HG03039 (cell line): Measurements from ENCODE around the gene MPPED1.

ENCODE experiments used
- ATAC-seq: cut with Tn5 transposase; IDR thresholded peaks from one replicate; pipeline ENCODE4 v1.9.1; 2021; ENCODE audit warnings: mild to moderate bottlenecking, moderate library complexity; ENCODE audit not compliant: unreplicated experiment

The MPPED1 gene, protein sequence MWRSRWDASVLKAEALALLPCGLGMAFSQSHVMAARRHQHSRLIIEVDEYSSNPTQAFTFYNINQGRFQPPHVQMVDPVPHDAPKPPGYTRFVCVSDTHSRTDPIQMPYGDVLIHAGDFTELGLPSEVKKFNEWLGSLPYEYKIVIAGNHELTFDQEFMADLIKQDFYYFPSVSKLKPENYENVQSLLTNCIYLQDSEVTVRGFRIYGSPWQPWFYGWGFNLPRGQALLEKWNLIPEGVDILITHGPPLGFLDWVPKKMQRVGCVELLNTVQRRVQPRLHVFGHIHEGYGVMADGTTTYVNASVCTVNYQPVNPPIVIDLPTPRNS

DNA sequence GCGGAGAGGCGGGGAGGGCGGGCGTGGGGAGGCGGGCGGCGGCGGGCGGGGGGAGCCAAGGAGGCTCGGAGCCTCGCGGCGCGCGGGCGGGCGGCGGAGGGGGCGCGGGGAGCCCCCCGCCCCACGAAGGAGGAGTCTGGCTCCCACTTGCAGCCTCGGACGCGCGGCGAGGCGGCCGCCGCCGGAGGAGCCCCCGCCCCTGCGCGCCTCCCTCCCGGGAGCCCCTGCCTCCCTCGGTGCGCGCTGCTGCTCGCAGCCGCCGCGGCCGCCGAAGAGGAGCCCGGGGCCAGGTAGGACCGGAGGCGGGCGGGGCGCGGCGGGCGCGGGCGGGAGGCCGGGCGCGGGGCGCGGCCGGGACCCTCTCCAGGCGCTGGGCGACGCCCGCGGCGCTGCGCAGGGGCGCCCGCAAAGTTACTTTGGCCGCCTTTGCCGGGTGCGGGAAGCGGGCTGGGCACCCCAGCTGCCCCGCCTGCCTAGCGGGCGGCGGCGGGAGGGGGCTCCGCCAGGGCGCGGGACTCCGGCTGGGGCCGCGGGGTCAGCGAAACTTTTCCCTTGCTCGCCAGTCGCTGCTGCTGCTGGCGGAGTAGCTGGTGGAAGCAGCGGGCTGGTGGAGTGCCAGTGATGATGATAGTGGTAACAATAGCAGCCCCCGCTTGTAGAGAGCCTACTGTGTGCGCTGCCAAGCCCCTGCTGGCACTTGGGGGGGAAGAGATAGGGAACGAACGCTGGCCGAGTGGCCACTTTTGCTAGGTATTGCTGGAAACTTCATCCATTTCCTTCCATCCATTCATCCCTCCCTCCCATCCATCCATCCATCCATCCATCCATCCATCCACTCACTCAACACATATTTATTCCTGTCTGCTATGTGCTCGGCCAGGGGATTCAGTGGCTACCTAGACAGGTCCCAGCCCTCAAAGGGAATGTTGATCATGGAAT is at the start of gene MPPED1:
Gene MPPED1, plus strand, starts transcription at position 146 of the 939 bp plus-strand sequence. CDS start 12,972 bp downstream, outside the sequence.
- no peak for ATAC-seq

DNA sequence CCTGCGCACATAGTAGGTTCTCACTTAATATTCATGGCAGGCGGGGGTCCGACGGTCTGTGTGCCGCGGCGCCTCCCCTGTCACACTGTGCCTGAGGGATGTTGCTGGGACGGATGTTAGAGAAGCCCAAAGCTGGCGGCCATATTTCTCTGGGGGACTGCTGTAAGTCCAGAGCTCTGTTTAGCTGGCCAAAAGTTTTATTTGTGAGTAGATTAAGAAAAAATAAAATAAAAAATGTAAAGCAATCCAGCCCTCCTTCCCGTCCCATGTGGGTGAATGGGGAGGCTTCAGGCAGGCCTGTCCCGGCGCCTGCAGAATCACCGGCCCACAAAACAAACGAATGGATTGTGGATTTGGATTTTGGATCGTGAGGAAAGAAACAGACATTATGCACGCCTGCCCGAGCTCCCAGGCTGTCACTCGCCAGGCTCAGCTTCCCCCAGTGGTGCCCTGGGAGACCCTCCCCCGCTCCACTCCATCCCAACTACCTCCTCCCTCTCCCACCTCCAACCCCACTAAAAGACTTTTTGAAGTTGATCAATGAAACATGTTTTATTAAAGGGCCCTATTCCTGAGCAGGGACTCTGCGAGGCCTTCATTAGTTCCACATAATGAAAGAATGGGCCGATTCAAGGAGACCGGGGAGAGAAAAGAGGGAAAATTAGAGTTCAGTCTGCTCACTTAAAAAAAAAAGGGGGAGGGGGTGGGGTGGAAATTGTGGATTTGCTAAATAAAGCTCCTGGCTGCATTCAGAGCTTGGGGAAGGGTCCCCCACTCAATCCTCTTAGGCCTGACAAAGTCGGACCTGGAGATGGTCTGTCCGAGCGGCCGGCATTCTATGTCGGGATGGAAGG is 48.3 kb upstream of the MPPED1 start:
- ATAC-seq = no peak

DNA sequence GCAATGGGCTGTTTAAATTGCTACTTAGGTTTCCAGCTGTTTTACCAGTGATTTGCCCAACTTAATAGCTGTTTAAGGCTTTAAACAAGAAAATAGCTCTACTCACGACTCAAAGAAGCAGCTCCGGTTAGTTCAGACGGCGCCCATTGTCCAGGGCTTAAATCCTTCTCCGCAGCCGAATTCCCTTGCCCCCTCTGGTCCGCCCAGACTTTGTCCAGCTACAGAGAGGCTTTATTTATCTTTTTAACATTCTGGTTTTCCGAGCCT is 47.7 kb upstream of the MPPED1 start:
- ATAC-seq = no peak

DNA sequence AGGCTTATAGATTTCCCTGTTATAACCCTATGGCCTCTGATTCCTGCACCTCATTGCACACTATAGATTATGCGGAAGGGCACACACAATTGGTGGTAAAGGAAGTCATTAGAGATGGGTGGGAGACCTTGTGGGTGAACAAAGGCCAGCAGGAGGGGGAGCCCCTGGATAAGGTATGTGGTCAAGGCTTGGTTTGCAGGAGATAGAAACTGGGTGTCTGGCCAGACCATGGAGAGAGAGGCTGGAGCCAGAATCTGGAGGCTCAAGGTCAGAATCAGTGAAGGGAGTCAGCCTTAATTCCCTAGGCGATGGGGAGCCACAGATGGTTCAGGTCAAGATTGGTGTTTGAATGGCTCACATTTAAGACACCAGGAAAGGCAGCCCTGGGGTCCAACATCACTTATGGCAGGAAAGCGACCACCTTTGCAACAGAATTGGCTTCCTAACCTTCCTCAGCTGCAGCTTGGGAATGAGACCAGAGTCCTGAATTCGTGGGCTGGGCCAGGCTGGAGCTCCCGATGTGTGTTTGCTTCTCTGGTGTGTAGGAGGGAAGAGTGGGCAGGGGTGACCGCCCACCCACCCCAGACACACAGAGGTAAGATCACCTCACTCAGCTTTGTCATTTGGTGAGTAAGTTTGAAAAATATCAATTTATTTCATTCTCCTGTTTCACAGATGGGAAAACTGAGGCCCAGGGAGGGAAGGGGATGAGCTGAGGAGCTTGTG is 45.9 kb upstream of the MPPED1 start:
- ATAC-seq = no peak

DNA sequence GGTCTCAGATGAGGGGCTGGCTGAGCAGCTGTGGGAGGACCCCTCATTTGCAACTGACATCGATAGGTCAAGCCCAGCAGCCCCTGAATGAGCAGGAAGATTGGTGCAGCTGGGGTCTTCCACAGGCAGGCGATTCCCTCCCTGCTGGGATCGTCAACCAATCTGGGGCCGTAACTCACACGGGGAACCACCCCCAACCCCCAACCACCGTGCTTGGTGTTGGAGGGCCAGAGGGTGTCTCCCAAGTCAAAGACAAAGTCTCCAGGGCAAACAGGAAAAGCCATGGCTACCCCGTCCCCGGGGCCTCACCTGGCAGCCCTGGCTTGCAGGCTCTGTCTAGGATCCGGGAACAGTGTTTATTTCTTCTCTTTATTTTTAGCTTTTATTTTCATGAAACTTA is 41.8 kb upstream of the MPPED1 start:
- ATAC-seq = no peak

DNA sequence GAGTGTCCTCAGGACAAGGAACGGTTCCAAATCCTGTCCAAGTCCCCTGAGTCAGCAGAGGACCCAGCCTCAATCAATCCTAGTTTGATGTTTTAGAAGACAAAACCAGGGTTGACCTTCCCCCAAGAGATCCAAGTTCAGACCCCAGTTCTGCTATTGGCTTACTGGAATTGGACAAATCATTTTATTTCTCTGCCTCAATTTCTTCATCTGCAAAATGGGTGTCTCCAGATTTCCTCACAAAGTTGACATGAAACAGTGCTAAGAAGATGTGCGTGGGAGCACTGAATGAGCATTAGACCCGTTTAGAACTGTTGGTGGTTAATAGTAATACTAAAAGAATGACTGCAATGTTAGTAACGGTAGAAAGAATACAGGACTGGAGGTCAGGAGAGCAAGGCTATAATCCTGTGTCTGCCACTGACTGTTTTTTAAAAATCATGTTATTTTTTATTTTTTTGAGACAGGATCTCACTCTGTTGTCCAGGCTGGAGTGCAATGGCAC is 35.8 kb upstream of the MPPED1 start:
- no peak for ATAC-seq

DNA sequence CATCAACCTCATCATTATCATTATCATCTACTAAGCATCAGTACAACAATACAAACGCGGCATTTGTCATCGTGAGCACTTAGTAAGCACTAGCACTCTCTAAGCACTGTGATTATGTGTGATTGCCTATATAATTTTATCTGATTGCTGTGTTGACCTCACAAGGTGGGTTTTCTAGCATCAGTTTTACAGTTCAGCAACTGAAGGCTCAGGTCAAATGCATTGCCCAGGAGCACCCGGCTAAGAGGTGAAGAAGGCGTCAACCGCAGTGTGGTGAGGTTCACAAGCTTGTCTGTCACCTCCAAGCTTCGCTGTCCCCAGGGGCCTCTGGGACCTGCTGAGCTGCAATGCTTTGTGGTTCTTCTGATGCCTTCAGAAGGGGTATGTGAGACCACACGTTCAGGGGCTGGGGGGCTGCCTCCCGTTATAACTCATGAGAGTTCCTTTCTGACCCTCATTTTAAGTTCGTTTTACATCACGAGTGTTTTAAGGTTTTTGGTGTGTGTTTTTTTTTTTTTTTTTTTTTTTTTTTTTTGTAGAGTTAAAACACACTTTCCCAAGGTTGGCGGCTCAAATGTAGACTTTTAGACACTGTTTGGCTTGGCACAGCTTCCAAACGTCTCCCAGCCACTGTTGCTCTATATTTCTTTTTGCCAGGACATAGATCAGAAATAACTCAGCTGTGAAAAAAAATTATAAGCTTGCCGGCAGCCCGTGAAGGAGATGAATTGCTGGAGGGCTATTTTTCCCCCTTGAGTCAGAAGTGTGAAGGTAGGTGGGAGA is 34.9 kb upstream of the MPPED1 start:
- no peak for ATAC-seq

DNA sequence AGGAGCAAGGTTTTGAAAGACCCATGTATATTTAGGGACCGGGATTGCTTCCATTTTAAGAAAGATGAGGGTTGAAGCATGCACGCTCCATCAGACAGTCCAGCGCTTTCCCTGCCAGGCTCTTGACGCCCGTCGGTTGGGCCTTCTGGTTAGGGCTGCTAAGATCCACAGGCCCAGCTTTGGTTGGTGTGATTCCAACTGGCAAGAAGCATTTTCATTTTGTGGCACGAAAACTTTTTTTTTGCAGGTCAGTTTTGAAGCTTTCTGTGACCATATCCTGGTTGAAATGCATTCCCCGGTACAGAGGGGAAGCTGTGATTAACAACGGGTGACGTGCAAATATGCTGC is 34.3 kb upstream of the MPPED1 start:
- no peak for ATAC-seq

DNA sequence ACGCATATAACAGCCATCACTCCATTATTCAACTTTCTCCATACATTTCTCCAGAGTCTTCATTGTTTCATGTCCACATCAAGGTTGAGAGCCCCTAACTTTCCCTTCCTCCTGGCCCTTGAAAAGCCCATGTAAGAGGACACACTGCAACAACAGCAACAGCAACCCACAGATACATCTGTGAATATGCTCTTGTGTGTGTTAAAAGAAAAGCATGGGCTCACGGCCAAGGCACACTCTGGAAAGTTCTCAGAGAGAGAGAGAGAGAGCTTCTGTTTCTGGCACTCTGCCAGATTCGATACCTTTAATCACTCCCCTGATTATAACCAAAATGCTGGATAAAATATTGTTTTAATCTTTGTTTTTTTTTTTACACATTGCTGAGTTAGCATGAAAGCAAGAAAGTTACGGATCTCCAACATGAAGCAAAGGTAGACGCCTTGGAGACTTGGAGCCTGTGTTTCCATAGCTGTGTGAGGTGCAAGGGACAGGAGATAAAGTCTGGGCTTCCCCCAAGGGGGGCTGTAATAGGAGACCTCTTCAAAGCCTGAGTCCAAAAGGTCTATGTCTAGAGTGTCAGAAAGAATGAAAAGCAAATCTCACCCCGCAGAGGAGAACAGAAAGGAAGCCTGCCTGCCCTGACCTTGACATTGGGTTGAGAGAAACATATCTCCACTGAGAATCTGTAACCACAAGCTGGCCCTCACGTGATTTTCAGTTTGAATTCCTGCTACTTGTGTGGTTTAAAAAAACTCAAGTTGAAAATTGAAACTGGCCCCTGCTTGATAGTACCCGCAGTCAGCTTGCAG is 33.7 kb upstream of the MPPED1 start:
- ATAC-seq = no peak

DNA sequence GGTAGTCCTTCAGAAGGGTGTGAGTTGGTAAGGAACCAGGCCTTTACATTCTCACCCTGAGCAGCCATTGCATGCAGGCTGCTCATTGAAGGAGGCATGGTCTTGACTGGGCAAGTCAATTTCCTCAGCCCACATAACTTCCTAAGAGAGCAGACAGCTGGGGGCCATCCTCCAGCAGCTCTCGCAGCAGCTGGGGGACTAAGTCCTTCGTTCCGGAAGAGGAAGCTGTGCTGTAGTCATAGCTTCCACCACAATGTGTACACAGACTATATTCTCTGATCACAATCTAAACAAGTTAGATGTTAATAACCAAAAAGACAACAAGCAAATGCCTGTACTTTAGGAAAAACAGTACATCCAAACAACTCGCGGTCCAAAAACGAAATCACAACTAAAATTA is 30.1 kb upstream of the MPPED1 start:
- no peak for ATAC-seq

DNA sequence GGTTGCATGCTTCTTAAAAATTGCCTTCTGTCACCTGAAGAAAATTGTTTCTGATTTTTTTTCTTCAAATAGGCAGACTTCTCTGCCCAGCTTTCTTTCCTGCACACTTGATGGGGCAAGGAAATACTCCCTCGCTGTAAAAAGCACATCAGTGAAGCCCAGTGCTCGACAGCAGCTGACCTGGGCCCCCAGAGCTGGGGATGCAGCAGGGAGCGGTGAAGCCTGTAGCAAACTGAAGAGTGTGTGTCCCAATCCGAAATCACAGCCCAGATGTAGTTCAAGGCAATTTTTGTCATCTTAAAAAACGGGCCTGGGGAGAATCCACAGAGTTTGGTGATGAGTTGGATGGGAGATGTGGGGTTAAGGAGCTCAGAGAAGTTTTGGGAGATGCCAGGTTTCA is 27.0 kb upstream of the MPPED1 start:
- no peak for ATAC-seq

DNA sequence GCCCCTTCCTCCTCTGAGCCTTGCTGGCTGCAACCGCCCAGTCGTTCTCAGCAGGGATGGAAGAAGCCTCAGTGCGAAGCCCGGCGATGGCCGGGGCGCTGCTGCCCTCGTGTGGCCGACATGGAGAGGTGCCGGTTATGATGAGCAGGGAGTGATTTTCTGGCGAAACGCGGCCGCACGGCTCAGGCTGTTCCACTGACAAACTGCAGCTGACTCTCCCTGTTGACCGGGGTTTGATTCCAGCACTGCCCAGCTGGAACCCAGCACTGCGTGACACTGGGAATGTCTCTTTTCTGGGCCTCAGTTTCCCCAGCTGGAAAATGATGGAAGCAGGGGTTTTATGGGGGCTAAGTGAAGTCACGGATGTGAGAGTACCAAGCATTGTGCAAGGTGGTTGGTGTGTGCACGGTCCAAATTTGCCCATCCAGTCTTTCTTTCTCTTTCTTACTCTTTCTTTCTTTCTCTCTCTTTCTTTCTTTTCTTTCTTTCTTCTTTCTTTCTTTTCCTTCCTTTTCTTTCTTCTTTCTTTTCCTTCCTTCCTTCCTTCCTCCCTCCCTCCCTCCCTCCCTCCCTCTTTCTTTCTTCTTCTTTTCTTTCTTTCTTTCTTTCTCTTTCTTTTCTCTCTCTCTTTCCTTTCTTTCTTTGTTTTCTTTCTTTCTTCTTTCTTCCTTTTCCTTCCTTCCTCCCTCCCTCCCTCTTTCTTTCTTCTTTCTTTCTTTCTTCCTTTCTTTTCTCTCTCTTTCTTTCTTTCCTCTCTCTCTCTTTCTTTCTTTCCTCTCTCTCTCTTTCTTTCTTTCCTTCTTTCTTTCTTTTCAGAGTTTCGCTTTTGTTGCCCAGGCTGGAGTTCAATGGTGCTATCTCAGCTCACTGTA is 25.8 kb upstream of the MPPED1 start:
- no peak for ATAC-seq

DNA sequence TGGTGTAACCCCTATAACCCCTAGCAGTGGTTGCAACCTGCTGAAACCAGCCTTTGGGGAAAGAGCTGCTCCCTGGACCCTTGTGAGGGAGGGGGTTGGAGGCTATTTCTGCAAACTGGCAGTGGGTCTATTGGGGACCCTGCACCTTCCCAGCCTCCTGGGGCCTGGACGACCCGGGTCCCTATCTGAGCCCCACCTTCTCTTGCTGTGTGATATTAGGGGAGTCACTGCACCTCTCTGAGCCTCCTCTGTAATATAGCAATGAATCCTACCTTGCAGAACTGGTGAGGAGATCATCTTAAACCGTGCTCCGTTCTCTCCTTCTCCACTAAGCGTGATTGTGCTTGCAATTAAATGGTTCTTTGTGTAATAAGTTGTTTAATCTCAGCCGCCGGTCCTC is 24.0 kb upstream of the MPPED1 start:
- ATAC-seq = no peak

DNA sequence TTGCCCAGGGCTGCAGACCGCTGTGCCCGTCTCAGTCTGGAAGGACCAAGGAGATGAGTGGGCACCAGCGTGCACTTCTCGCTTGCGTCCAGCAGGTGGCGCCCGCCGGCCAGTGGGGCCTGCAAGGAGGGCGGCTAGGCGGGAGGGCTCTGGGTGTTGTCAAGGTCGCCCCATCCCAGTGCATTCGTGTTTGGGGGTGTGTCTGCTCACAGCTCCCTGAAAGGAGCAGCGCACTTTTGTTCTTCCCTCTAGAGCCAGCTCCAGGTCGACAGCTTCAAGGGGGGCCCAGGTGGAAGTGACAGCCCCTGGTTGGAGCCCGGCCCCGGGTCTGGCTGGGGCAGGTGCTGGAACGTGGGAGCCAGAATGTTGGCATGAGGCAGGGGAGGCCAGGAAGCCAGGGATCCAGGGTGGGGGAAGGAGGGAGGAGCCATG is 23.4 kb upstream of the MPPED1 start:
- no peak for ATAC-seq

DNA sequence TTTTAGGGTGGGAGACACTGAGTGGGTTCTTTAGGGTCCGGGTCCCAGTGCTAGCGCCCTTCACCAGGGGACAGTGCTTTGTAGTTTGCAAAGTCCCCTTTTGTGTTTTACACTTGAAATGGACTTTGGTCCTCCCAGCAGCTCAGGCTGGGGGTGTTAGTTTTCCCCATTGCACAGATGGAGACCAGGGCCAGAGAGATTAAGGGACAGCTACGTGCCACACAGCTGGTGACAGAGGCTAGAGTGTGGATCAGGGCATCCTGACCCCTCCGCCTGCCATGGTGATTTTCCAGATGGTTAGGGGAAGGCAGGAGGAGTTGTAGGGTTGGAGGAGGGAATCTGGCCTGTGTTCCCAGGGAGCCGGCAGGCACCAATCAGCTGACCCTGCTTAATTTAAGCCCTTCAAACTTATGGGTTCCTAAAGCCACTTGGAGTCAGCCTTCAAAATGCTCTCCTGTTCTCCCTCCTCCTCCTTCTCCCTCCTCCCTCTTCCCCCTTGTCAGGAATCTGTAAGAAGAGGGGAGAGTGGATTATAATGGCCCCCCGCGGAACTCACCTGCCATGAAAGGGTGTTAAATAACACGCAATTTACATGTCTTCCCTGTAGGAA is 22.5 kb upstream of the MPPED1 start:
- no peak for ATAC-seq

DNA sequence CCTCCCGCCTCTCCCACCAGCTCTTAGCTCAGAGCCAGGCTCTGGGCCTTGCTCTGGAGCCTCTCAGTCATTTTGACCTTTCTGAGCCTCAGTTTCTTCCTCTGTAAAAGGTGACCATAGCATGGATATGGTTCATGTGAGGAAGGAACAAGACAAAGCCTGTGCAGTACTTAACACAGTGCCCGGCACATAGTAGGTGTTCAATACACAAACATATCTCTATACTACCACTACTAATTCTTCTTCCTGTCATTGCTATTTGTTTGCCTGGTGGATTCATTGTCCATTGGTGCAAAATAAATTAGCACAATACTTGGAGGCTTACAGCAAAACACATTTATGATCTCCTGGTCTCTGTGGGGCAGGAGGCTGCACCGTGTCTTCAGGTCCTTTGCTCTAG is 21.6 kb upstream of the MPPED1 start:
- ATAC-seq = no peak

DNA sequence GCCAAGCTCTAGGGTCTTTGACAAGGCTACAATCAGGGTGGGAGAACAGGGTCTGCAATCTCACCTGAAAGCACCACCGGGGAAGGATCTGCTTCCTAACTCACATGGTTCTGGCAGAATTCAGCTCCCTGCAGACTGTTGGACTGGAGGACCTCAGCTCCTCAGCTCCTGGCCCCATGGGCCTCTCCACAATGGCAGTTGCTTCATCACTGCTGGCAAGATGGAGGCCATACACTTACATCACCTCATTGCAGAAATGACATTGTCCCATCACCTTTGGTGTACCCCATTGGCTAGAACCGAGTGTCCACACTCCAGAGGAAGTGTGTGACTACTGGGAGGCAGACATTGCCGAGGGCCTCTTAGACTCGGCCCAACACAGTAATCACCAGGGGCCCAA is 20.9 kb upstream of the MPPED1 start:
- ATAC-seq = no peak

DNA sequence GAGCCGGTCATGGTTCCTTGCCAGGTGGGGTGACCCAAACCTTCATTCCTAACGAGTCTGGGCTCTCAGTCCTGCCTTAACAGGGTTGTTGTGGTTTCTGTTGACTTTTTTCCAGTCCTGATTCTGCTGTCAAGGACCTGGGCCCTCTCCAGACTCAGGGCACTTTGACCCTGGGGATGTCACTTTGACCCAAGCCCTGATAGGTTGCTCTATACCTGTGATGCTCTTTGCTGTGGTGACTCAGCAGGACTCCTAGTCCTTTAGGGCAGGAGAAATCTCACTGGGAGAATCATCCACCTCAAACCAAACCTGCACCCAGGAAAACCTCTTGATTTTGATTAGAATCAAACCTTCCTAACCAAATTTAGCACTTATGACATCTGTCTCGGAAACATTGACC is 20.5 kb upstream of the MPPED1 start:
- no peak for ATAC-seq
